Stimulated activated CD4-positive, alpha-beta T cell treated with anti-CD3 and anti-CD28 coated beads, Interleukin-1b, Interleukin-23, amount 100 ng/mL, for 1 hour (primary cell): ENCODE data around the gene NSFL1C.
"Not testable (repeated sequence)": the region's sequence is repeated elsewhere in the genome, so short reads cannot be mapped to it uniquely, and the experiment has no call there.

ENCODE experiments used
- DNase-seq, 2 donors: peaks; one replicate each; pipeline ENCODE4 v3.0.0-alpha.2; 2020; ENCODE audit warnings: low read depth in 2 of 2

Gene NSFL1C

GRCh38 chr20:1466211-1467081, at the start of gene NSFL1C:
TSS of gene NSFL1C (minus strand) at chr20:1466849. CDS start at chr20:1466824, 25 bp downstream.
- DNase-seq = peak; percentile 95 to 96

GRCh38 chr20:1513801-1514200, 47.2 kb upstream of the NSFL1C start:
- DNase-seq = no peak

GRCh38 chr20:1509237-1509636, 42.6 kb upstream of the NSFL1C start:
- peak in 1 of 2 donors; percentile 10 for DNase-seq

- no peak for DNase-seq
Measured at GRCh38 chr20:1508574-1508973, 41.9 kb upstream of the NSFL1C start.

- DNase-seq = no peak
Measured at GRCh38 chr20:1507276-1507675, 40.6 kb upstream of the NSFL1C start.

GRCh38 chr20:1505871-1506270, 39.2 kb upstream of the NSFL1C start:
- no peak for DNase-seq

- DNase-seq = no peak
Measured at GRCh38 chr20:1505361-1505760, 38.7 kb upstream of the NSFL1C start.

- peak; percentile 43 for DNase-seq
Measured at GRCh38 chr20:1503564-1504227, 37.0 kb upstream of the NSFL1C start.

- DNase-seq = no peak
Measured at GRCh38 chr20:1500496-1500895, 33.8 kb upstream of the NSFL1C start.

- no peak for DNase-seq
Measured at GRCh38 chr20:1499528-1500420, 33.1 kb upstream of the NSFL1C start.

- not testable (repeated sequence) for DNase-seq
Measured at GRCh38 chr20:1497371-1497770, 30.7 kb upstream of the NSFL1C start.

GRCh38 chr20:1496930-1497329, 30.3 kb upstream of the NSFL1C start:
- DNase-seq = no peak

GRCh38 chr20:1494436-1494835, 27.8 kb upstream of the NSFL1C start:
- DNase-seq = no peak

- DNase-seq = no peak
Measured at GRCh38 chr20:1493536-1493935, 26.9 kb upstream of the NSFL1C start.

GRCh38 chr20:1491860-1492642, 25.4 kb upstream of the NSFL1C start:
- no peak for DNase-seq

GRCh38 chr20:1491281-1491840, 24.7 kb upstream of the NSFL1C start, which contains the start of gene SIRPB2:
TSS of gene SIRPB2 (minus strand) at chr20:1491420. CDS start at chr20:1491359, 61 bp downstream.
- DNase-seq = no peak

GRCh38 chr20:1490643-1491195, 24.1 kb upstream of the NSFL1C start:
- no peak for DNase-seq

- no peak for DNase-seq
Measured at GRCh38 chr20:1489764-1490436, 23.3 kb upstream of the NSFL1C start.

- DNase-seq = no peak
Measured at GRCh38 chr20:1489325-1489724, 22.7 kb upstream of the NSFL1C start.

- DNase-seq = no peak
Measured at GRCh38 chr20:1486566-1486965, 19.9 kb upstream of the NSFL1C start.
